Amniotic stem cell (primary cell): ENCODE measurements around the gene TSHZ1.

Source experiments
- DNase-seq: peaks from one replicate; lab custom pipeline; 2025; lab: John Stamatoyannopoulos, UW

The TSHZ1 gene

GRCh38 chr18:75249672-75250470 lies 39.3 kb downstream of the TSHZ1 start:
- no peak for DNase-seq

GRCh38 chr18:75250471-75250821 lies 39.8 kb downstream of the TSHZ1 start:
- no peak for DNase-seq

GRCh38 chr18:75251466-75251865 lies 40.9 kb downstream of the TSHZ1 start:
- no peak for DNase-seq

- no peak for DNase-seq
Measured at GRCh38 chr18:75252136-75252535, 41.5 kb downstream of the TSHZ1 start.

- no peak for DNase-seq
Measured at GRCh38 chr18:75253043-75253442, 42.4 kb downstream of the TSHZ1 start.

GRCh38 chr18:75253784-75254183 lies 43.2 kb downstream of the TSHZ1 start:
- no peak for DNase-seq

- DNase-seq, result no peak
Measured at GRCh38 chr18:75255094-75255493, 44.5 kb downstream of the TSHZ1 start.

GRCh38 chr18:75256376-75256775 lies 45.8 kb downstream of the TSHZ1 start:
- no peak for DNase-seq

GRCh38 chr18:75257605-75258004 lies 47.0 kb downstream of the TSHZ1 start:
- DNase-seq, result no peak

- no peak for DNase-seq
Measured at GRCh38 chr18:75261430-75262223, 51.0 kb downstream of the TSHZ1 start.

GRCh38 chr18:75262511-75262910 lies 51.9 kb downstream of the TSHZ1 start:
- no peak for DNase-seq

GRCh38 chr18:75264195-75264594 lies 53.6 kb downstream of the TSHZ1 start:
- DNase-seq, result no peak

GRCh38 chr18:75264926-75265597 lies 54.5 kb downstream of the TSHZ1 start:
- DNase-seq, result no peak

GRCh38 chr18:75265872-75266271 lies 55.3 kb downstream of the TSHZ1 start:
- DNase-seq, result no peak

- no peak for DNase-seq
Measured at GRCh38 chr18:75267643-75268363, 57.2 kb downstream of the TSHZ1 start.

- no peak for DNase-seq
Measured at GRCh38 chr18:75268364-75268646, 57.7 kb downstream of the TSHZ1 start.

- DNase-seq, result no peak
Measured at GRCh38 chr18:75269124-75269680, 58.6 kb downstream of the TSHZ1 start.

- no peak for DNase-seq
Measured at GRCh38 chr18:75269696-75270095, 59.1 kb downstream of the TSHZ1 start.

- DNase-seq, result no peak
Measured at GRCh38 chr18:75271952-75272351, 61.4 kb downstream of the TSHZ1 start.

- no peak for DNase-seq
Measured at GRCh38 chr18:75273817-75274216, 63.2 kb downstream of the TSHZ1 start.

GRCh38 chr18:75275226-75275625 lies 64.6 kb downstream of the TSHZ1 start:
- DNase-seq, result no peak
